CD1c-positive myeloid dendritic cell (primary cell): ENCODE data around the gene SNAI3.
A peak's percentile ranks its signal among the peaks of the same experiment; 100 is the strongest.

ENCODE experiments used
- DNase-seq: peaks from one replicate; pipeline ENCODE4 v3.0.0-alpha.2; 2016; ENCODE audit errors: extremely low spot score

SNAI3 gene

GRCh38 chr16:88686439-88687253 is at the start of gene SNAI3:
Gene SNAI3 (minus strand): TSS chr16:88686507. CDS start chr16:88686406, 101 bp downstream.
- DNase-seq, result peak; percentile 98

DNA sequence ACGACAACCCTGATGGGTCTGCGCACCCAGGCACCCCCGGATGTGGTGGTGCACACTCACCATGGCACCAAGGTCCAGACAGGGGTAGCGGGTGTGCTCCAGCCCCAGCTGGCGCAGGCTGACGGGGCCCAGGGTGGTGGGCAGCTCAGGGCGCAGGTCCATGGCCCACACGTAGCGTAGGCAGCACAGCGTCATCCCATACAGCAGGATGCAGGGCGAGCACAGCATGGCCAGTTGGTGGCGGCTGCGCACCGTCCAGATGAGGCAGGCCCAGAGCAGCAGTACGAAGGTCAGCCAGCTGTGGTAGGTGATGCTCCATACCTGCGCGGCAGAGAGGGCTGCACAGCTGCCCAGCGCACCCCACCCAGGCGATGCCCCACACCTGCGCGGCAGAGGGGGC is 49.8 kb upstream of the SNAI3 start:
- DNase-seq, result no peak

DNA sequence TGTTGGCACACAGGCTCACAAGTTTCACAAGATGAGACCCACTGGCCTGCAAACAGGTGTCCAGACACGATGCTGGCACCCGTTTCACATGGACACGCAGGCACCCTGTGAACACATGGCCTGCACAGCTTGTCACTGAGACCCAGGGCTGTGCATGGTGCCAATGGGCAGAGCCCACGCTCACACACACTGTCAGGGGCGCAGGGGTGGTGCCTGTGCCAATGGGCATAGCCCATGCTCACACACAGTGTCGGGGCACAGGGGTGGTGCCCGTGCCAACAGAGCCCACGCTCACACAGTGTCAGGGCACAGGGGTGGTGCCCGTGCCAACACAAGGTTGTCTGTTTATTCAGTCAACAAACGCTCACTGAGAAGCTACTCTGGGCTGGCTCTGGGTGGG is 49.3 kb upstream of the SNAI3 start:
- no peak for DNase-seq

DNA sequence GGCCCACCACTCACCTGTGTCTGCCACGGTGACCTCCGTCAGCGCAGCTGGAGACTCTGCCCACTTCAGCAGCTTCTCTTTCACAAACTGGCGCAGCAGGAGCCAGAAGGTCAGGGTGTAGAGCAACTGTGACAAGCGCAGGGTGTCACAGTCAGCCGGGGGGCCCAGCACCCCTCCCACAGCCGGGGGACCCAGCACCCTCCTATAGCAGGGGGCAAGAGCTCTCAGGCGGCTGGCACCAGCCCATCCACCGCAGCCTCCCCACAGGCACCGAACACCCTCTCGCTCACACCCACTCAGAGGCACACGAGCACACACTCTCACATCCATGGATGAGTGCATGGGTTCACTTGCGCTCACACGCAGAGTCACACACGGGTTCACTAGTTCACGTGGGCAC is 48.8 kb upstream of the SNAI3 start:
- DNase-seq, result no peak

- DNase-seq, result no peak
Measured at GRCh38 chr16:88734361-88734728, 48.0 kb upstream of the SNAI3 start.

DNA sequence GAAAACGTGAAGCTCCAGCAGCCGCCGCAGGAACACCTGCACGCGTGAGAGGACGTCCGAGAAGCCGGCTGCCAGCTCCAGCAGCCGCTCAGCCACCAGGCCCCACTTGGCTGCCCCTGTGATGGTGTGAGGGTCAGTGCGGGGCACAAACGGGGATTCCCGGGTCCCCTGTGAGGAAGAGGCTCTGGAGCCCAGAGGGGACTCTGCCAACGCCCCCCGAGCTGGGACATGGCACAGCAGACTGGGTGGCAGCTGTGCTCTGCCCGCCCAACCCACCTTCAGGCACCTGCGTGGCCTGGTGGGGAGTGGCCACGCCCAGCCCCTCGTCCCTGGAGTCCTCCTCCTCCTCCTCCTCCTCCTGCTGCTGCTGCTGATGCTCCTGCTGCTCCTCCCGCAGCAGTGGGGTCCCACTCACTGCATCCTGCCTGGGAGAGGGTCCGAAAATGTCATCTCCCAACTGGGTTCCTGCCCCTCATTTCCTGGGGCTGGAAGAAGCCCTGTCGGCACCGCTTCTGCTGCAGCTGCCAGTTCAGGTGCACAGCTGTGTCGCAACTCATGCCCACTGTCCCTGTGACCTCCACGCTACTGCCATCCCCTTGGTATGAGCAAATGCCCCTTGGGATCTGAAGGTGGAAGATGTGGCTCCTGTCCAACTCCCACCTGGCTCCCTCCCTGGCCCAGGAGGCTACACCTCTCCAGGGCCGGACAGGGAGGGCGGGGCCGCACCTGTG is 47.5 kb upstream of the SNAI3 start:
- DNase-seq, result no peak

DNA sequence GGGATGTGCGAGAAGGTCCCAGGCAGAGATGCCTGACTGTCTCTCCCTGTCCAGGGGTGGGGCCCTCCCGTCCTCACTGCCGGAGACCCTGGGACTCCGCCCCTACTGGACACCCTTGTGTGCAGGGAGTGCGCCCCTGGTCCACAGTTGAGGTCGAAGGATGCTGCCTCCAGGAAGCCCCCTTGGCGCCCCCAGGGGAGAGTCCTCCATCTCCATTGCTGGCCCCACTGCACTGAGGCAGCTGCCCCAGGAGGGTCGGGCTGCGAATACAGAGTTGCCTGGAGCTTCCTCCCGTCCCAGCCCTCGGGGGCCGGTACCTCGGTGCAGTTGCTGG is 46.6 kb upstream of the SNAI3 start:
- no peak for DNase-seq

GRCh38 chr16:88732172-88732960 is 46.1 kb upstream of the SNAI3 start:
- DNase-seq, result no peak

- DNase-seq, result no peak
Measured at GRCh38 chr16:88731699-88732098, 45.4 kb upstream of the SNAI3 start.

GRCh38 chr16:88730632-88731607 is 44.6 kb upstream of the SNAI3 start:
- DNase-seq, result no peak

- DNase-seq, result no peak
Measured at GRCh38 chr16:88727871-88728270, 41.6 kb upstream of the SNAI3 start.

DNA sequence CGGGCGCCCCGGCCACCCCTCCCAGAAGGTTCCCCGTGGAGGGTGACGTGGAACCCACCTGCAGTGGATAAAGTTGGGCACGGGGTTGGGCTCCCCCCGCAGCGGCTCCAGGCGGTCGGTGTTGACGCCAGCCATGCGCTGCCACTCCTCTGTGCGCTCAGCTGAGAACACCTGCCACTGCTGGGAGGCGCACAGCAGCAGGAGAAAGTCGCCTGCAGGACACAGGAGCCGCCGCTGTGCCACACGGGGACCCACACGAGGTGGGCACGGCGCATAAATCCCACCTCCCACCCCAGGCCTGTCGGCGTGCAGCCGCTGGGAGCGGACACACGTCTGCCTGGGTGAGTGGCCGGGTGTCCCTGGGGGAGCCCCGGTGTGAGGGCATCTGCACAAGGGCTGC is 40.7 kb upstream of the SNAI3 start:
- DNase-seq, result no peak

DNA sequence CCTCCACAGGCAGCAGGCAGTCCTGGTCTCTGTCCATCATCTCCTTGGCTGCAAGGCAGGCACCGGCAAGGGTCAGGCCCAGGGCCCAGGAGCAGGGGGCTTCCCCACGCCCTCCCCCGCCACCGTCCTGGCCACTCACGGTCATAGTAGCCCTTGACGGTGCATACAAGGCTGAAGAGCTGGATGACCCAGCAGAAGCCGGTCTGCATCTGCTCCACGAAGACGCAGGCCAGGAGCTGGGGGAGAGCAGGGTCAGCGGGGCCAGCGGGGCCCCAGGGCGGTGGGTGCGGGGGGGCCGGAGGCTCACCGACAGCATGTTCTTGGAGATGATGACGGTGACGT is 40.1 kb upstream of the SNAI3 start:
- DNase-seq, result no peak

- DNase-seq, result no peak
Measured at GRCh38 chr16:88725609-88726407, 39.5 kb upstream of the SNAI3 start.

- no peak for DNase-seq
Measured at GRCh38 chr16:88724855-88725555, 38.7 kb upstream of the SNAI3 start.

DNA sequence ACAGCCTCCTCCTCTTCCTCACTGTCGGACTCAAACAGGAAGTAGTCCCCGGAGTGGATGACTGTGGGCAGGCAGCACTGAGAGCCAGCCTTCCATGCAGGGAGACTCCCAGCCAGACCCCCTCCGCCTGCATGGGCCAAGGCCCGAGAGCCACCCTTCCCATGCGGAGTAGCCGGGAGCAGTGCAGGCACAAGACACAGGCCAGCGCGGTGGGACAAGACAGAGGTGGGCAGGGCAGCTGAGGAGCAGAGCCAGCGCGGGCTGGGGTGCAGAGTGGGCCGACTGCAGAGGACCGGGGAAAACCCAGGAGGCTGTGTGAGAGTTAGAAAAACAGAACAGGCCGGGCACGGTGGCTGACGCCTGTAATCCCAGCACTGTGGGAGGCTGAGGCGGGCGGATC is 37.6 kb upstream of the SNAI3 start:
- DNase-seq, result no peak

- no peak for DNase-seq
Measured at GRCh38 chr16:88723507-88723887, 37.2 kb upstream of the SNAI3 start.

- DNase-seq, result no peak
Measured at GRCh38 chr16:88722784-88723506, 36.6 kb upstream of the SNAI3 start.
